Ishikawa (cell line): Measurements from ENCODE around the gene C10orf143.

ENCODE experiments used
- CEBPB ChIP-seq: IDR thresholded peaks from 2 replicates; pipeline ENCODE4 v1.6.1; 2012
- CREB1 ChIP-seq: IDR thresholded peaks from 2 replicates; pipeline ENCODE4 v1.6.1; 2012; ENCODE audit warnings: low read depth
- EGR1 ChIP-seq: IDR thresholded peaks from 2 replicates; pipeline ENCODE4 v1.6.1; 2012
- EP300 ChIP-seq: IDR thresholded peaks from 2 replicates; pipeline ENCODE4 v1.6.1; 2012; ENCODE audit warnings: borderline replicate concordance
- FOXM1 ChIP-seq: IDR thresholded peaks from 2 replicates; pipeline ENCODE4 v1.6.1; 2012; ENCODE audit warnings: low read depth, borderline replicate concordance
- MAX ChIP-seq: IDR thresholded peaks from 2 replicates; pipeline ENCODE4 v1.6.1; 2012
- NFIC ChIP-seq: IDR thresholded peaks from 2 replicates; pipeline ENCODE4 v1.6.1; 2012
- RAD21 ChIP-seq: IDR thresholded peaks from 2 replicates; pipeline ENCODE4 v1.6.1; 2012; ENCODE audit warnings: low read depth
- TAF1 ChIP-seq: IDR thresholded peaks from 2 replicates; pipeline ENCODE4 v1.6.1; 2012; ENCODE audit warnings: low read depth, mild to moderate bottlenecking
- TCF12 ChIP-seq: IDR thresholded peaks from 2 replicates; pipeline ENCODE4 v1.6.1; 2012; ENCODE audit warnings: low read depth
- TEAD4 ChIP-seq: IDR thresholded peaks from 2 replicates; pipeline ENCODE4 v1.6.1; 2012
- YY1 ChIP-seq: IDR thresholded peaks from 2 replicates; pipeline ENCODE4 v1.6.1; 2012; ENCODE audit warnings: low read depth
- ZBTB7A ChIP-seq: IDR thresholded peaks from 2 replicates; pipeline ENCODE4 v1.6.1; 2012; ENCODE audit warnings: low read depth
- TF ChIP-seq, protein P1 (sequence below): IDR thresholded peaks from 2 replicates; pipeline ENCODE4 v1.6.1; 2012
- TF ChIP-seq, protein P2 (sequence below): IDR thresholded peaks from 2 replicates; pipeline ENCODE4 v1.6.1; 2012; ENCODE audit warnings: low read depth, mild to moderate bottlenecking

Gene C10orf143

DNA sequence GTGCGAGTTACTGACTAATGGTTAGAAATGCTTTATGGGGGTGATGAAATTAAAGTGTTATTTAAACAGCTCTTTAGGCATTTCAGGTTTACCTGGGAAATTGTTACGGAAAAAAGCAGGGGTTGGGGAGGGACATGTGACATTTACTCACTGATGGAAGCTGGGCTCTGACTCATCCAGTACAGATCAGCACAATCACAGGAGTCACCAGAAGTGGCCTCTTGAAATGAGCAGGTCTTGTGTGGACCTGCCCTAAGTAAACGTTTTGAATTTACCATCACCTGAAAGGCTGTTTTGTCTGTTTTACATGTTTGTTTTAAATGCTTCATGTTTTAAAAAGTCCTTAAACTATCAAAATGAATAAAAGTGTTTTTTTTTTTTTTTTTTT lies 27.8 kb upstream of the C10orf143 start:
- TF ChIP-seq ZBTB7A, result no peak
- no peak for TF ChIP-seq TCF12
- TF ChIP-seq CEBPB, result no peak
- TF ChIP-seq, protein P1, sequence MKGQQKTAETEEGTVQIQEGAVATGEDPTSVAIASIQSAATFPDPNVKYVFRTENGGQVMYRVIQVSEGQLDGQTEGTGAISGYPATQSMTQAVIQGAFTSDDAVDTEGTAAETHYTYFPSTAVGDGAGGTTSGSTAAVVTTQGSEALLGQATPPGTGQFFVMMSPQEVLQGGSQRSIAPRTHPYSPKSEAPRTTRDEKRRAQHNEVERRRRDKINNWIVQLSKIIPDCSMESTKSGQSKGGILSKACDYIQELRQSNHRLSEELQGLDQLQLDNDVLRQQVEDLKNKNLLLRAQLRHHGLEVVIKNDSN, result peak; percentile 39; the same call in 1 of the 2 replicates
- no peak for TF ChIP-seq RAD21
- no peak for TF ChIP-seq YY1

DNA sequence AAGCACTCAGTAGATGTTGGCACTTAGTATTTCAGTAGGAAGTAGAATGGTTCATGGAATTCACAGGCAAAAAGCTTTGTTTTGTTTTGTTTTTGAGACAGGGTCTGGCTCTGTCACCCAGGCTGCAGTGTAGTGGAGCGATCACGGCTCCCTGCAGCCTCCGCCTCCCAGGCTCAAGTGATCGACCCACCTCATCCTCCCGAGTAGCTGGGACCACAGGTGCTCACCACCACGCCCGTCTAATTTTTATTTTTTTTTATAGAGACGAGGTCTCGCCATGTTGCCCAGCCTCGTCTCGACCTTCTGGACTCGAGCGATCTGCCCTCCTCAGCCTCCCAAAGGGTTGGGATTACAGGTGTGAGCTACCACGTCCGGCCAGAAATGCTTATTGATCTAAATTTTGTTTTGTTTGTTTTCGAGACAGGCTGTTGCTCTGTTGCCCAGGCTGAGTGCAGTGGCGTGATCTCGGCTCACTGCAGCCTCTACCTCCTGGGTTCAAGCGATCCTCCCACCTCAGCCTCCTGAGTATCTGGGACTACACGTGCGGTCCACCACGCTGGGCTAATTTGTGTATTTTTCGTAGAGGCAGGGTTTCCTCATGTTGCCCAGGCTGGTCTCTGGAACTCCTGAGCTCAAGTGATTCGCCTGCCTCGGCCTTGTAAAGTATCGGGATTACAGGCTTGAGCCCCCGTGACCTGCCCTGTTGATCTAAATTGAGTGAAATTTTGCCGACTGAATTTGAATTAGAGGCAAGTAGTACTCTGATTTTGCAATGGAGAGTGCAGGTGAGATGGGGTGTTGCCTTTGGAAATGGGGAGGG lies 27.2 kb upstream of the C10orf143 start:
- TF ChIP-seq MAX, result no peak
- TF ChIP-seq, protein P2, sequence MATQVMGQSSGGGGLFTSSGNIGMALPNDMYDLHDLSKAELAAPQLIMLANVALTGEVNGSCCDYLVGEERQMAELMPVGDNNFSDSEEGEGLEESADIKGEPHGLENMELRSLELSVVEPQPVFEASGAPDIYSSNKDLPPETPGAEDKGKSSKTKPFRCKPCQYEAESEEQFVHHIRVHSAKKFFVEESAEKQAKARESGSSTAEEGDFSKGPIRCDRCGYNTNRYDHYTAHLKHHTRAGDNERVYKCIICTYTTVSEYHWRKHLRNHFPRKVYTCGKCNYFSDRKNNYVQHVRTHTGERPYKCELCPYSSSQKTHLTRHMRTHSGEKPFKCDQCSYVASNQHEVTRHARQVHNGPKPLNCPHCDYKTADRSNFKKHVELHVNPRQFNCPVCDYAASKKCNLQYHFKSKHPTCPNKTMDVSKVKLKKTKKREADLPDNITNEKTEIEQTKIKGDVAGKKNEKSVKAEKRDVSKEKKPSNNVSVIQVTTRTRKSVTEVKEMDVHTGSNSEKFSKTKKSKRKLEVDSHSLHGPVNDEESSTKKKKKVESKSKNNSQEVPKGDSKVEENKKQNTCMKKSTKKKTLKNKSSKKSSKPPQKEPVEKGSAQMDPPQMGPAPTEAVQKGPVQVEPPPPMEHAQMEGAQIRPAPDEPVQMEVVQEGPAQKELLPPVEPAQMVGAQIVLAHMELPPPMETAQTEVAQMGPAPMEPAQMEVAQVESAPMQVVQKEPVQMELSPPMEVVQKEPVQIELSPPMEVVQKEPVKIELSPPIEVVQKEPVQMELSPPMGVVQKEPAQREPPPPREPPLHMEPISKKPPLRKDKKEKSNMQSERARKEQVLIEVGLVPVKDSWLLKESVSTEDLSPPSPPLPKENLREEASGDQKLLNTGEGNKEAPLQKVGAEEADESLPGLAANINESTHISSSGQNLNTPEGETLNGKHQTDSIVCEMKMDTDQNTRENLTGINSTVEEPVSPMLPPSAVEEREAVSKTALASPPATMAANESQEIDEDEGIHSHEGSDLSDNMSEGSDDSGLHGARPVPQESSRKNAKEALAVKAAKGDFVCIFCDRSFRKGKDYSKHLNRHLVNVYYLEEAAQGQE, result no peak
- TF ChIP-seq ZBTB7A, result no peak
- no peak for TF ChIP-seq TCF12
- TF ChIP-seq TAF1, result no peak
- no peak for TF ChIP-seq EP300
- TF ChIP-seq TEAD4, result no peak
- TF ChIP-seq, protein P1, result no peak
- TF ChIP-seq EGR1, result no peak
- TF ChIP-seq YY1, result no peak
- TF ChIP-seq CEBPB, result no peak

DNA sequence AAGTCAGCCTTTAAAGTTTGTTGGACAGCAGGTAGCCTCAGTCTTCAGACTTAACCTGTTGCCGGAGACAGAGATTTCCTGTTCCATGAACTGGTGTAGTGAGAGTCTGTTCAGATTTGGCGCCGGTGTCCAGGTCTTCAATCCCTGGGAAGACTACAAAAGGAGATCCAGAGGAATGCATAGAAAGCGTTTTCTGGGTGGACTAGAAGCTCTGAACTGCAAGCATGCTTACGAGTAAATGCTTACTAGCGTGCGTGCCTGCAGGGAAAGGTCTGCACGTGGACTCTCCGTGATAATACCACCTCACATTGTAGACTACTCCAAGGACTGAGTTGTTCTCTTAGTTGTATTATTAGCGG lies 26.4 kb upstream of the C10orf143 start:
- peak; percentile 38; the same call in 1 of the 2 replicates for TF ChIP-seq MAX
- no peak for TF ChIP-seq EGR1

- TF ChIP-seq, protein P2, result 0 out of 2 replicates have a peak, but pooled peaks have one; percentile 33
- peak; percentile 67; the same call in 1 of the 2 replicates for TF ChIP-seq TCF12
- TF ChIP-seq ZBTB7A, result peak; percentile 77
- no peak for TF ChIP-seq CEBPB
- TF ChIP-seq RAD21, result no peak
- TF ChIP-seq, protein P1, result peak; percentile 15; the same call in 1 of the 2 replicates
- TF ChIP-seq EGR1, result peak; percentile 89
- peak; percentile 100 for TF ChIP-seq TAF1
- no peak for TF ChIP-seq TEAD4
- TF ChIP-seq FOXM1, result no peak
- TF ChIP-seq CREB1, result peak; percentile 9; the same call in 1 of the 2 replicates
- peak; percentile 82 for TF ChIP-seq MAX
- 0 out of 2 replicates have a peak, but pooled peaks have one; percentile 24 for TF ChIP-seq NFIC
- peak; percentile 98 for TF ChIP-seq YY1
- peak; percentile 45; the same call in 1 of the 2 replicates for TF ChIP-seq EP300
Measured at GRCh38 chr10:130136226-130137089, 25.8 kb upstream of the C10orf143 start, which contains the start of gene GLRX3. GLRX3 (plus strand) TSS chr10:130136391; CDS start chr10:130136421, 30 bp downstream.
